HEK293T (cell line): ENCODE measurements around the gene ITPRIP.

ENCODE experiments used
- CTCF ChIA-PET: fragments of 350-600 bp; formaldehyde crosslinking; extraction: SDS; loops from one replicate; lab custom pipeline; 2021; ENCODE audit warnings: antibody characterized with exemption, inconsistent platforms; lab: Yijun Ruan, JAX
- POLR2A ChIA-PET: fragments of 350-600 bp; formaldehyde crosslinking; extraction: SDS; loops from one replicate; lab custom pipeline; 2020; ENCODE audit warnings: antibody characterized with exemption, inconsistent platforms; lab: Yijun Ruan, JAX
- DNase-seq: peaks from one replicate; pipeline ENCODE4 v3.0.0; 2012; ENCODE audit warnings: mixed read lengths; ENCODE audit errors: extremely low spot score
- ARNT ChIP-seq: fragments of 450-650 bp; IDR thresholded peaks from 2 replicates; pipeline ENCODE4 v1.6.1; 2017; ENCODE audit warnings: mild to moderate bottlenecking
- BHLHE40 ChIP-seq: fragments of 450-650 bp; IDR thresholded peaks from 2 replicates; pipeline ENCODE4 v1.6.1; 2016; ENCODE audit warnings: mild to moderate bottlenecking, moderate library complexity, borderline replicate concordance
- CTBP1 ChIP-seq: fragments of 450-650 bp; IDR thresholded peaks from 2 replicates; pipeline ENCODE4 v1.6.1; 2016; ENCODE audit warnings: borderline replicate concordance
- ELF4 ChIP-seq: fragments of 450-650 bp; IDR thresholded peaks from 2 replicates; pipeline ENCODE4 v1.6.1; 2017; ENCODE audit warnings: antibody characterized with exemption
- FOXA1 ChIP-seq: fragments of 450-650 bp; IDR thresholded peaks from 2 replicates; pipeline ENCODE4 v1.6.1; 2016; ENCODE audit warnings: mild to moderate bottlenecking
- FOXK2 ChIP-seq: fragments of 450-650 bp; IDR thresholded peaks from 2 replicates; pipeline ENCODE4 v1.6.1; 2016; ENCODE audit warnings: mild to moderate bottlenecking
- FOXM1 ChIP-seq: fragments of 450-650 bp; IDR thresholded peaks from 2 replicates; pipeline ENCODE4 v1.6.1; 2017; ENCODE audit warnings: mild to moderate bottlenecking, borderline replicate concordance
- HDGF ChIP-seq: fragments of 450-650 bp; IDR thresholded peaks from 2 replicates; pipeline ENCODE4 v1.6.1; 2017; ENCODE audit warnings: antibody characterized with exemption, borderline replicate concordance
- L3MBTL2 ChIP-seq: fragments of 450-650 bp; conservative IDR thresholded peaks from 2 replicates; pipeline ENCODE4 v1.6.1; 2016; ENCODE audit warnings: mild to moderate bottlenecking
- LEF1 ChIP-seq: fragments of 450-650 bp; IDR thresholded peaks from 2 replicates; pipeline ENCODE4 v1.6.1; 2017; ENCODE audit warnings: mild to moderate bottlenecking, borderline replicate concordance
- NFRKB ChIP-seq: fragments of 450-650 bp; IDR thresholded peaks from 2 replicates; pipeline ENCODE4 v1.6.1; 2016; ENCODE audit warnings: mild to moderate bottlenecking, moderate library complexity
- PKNOX1 ChIP-seq: fragments of 450-650 bp; IDR thresholded peaks from 2 replicates; pipeline ENCODE4 v1.6.1; 2016
- SP1 ChIP-seq: fragments of 450-650 bp; IDR thresholded peaks from 2 replicates; pipeline ENCODE4 v1.6.1; 2017
- SUZ12 ChIP-seq: fragments of 450-650 bp; IDR thresholded peaks from 2 replicates; pipeline ENCODE4 v1.6.1; 2016; ENCODE audit warnings: mild to moderate bottlenecking
- TARDBP ChIP-seq: fragments of 450-650 bp; IDR thresholded peaks from 2 replicates; pipeline ENCODE4 v1.6.1; 2016
- ZNF384 ChIP-seq: fragments of 450-650 bp; IDR thresholded peaks from 2 replicates; pipeline ENCODE4 v1.6.1; 2016

The ITPRIP gene

GRCh38 chr10:104337985-104338735 lies at the start of gene ITPRIP:
Gene ITPRIP, minus strand, starts transcription at chr10:104338465. Its CDS starts 22,414 bp downstream, at chr10:104316051.
- TF ChIP-seq ZNF384 (no peak), CTBP1 (no peak), ELF4 (peak; percentile 26; the same call in 1 of the 2 replicates), L3MBTL2 (peak; percentile 66), FOXM1 (peak; percentile 95), NFRKB (no peak; the same call in 1 of the 2 replicates), SP1 (no peak), LEF1 (no peak; the same call in 1 of the 2 replicates), HDGF (no peak), BHLHE40 (no peak), FOXA1 (no peak), ARNT (no peak), SUZ12 (no peak), PKNOX1 (no peak), FOXK2 (no peak), TARDBP (no peak)
- peak; percentile 70 for DNase-seq

GRCh38 chr10:104387130-104387888 lies 49.0 kb upstream of the ITPRIP start:
- TF ChIP-seq SP1, result no peak
- TF ChIP-seq FOXK2, result no peak
- POLR2A ChIA-PET, result no interaction called here
- no peak for DNase-seq
- CTCF ChIA-PET, result no interaction called here

More at GRCh38 chr10:104337985-104338735, at the start of gene ITPRIP:
- POLR2A ChIA-PET, result interaction anchor here (0.7 to 1.7 kb wide), 9 partner anchors 8 to 218 kb away, joined by 3 to 5 read pairs (median 3); partner anchors contain the start of genes CFAP58 and GSTO2
- CTCF ChIA-PET, result interaction anchor here (0.9 to 1.5 kb wide), 5 partner anchors 9 to 63 kb away, joined by 3 to 5 read pairs (median 3); no protein-coding TSS in a partner anchor

GRCh38 chr10:104380336-104380735 lies 42.1 kb upstream of the ITPRIP start:
- no peak for DNase-seq
- CTCF ChIA-PET, result interaction anchor here (1.5 kb wide), 1 partner anchor 27 kb away, joined by 5 read pairs; the partner anchor contains the start of gene CFAP58
- TF ChIP-seq ZNF384 (no peak), SP1 (no peak), FOXK2 (no peak), BHLHE40 (no peak), CTBP1 (no peak), LEF1 (no peak), TARDBP (no peak), ARNT (no peak), FOXA1 (no peak), FOXM1 (no peak), L3MBTL2 (no peak), PKNOX1 (no peak)
- POLR2A ChIA-PET, result no interaction called here

- DNase-seq, result no peak
- ChIA-PET CTCF (interaction anchor here (0.6 kb wide), 1 partner anchor 12 kb away, joined by 3 read pairs; no protein-coding TSS in a partner anchor), POLR2A (no interaction called here)
- no peak for TF ChIP-seq NFRKB
- no peak for TF ChIP-seq L3MBTL2
- no peak for TF ChIP-seq SP1
- TF ChIP-seq ARNT, result no peak
- no peak for TF ChIP-seq ELF4
- no peak for TF ChIP-seq FOXM1
- no peak for TF ChIP-seq HDGF
- TF ChIP-seq FOXA1, result no peak
- TF ChIP-seq LEF1, result no peak
- TF ChIP-seq SUZ12, result no peak
- TF ChIP-seq PKNOX1, result no peak
- TF ChIP-seq ZNF384, result no peak
- no peak for TF ChIP-seq TARDBP
- no peak for TF ChIP-seq BHLHE40
- TF ChIP-seq CTBP1, result no peak
- TF ChIP-seq FOXK2, result no peak
Observed at GRCh38 chr10:104376784-104377300, 38.6 kb upstream of the ITPRIP start.

- TF ChIP-seq NFRKB (no peak), ZNF384 (no peak), SP1 (no peak), ELF4 (no peak), LEF1 (no peak), HDGF (no peak), BHLHE40 (no peak), FOXM1 (no peak), TARDBP (no peak)
- no peak for DNase-seq
- POLR2A ChIA-PET, result no interaction called here
- CTCF ChIA-PET, result interaction anchor here (0.9 to 1.9 kb wide), 2 partner anchors 21 to 100 kb away, joined by 5 to 6 read pairs; no protein-coding TSS in a partner anchor
Observed at GRCh38 chr10:104374591-104374990, 36.3 kb upstream of the ITPRIP start.
